Measurements from ENCODE around the gene KCNQ1.

KCNQ1 gene

GRCh38 chr11:2789791-2790567 lies 345.2 kb downstream of the KCNQ1 start:
- no peak for TF ChIP-seq CTCF (IDR thresholded peaks at IDR 0.05; ENCODE audit: low read depth, low read length)
- no peak for DNase-seq (ENCODE audit: extremely low read depth, low read depth)

GRCh38 chr11:2790568-2790921 lies 345.7 kb downstream of the KCNQ1 start:
- DNase-seq (ENCODE audit: extremely low read depth, low read depth): no peak
- TF ChIP-seq CTCF (IDR thresholded peaks at IDR 0.05; ENCODE audit: low read depth, low read length): no peak

GRCh38 chr11:2791139-2791520 lies 346.3 kb downstream of the KCNQ1 start:
- TF ChIP-seq CTCF (IDR thresholded peaks at IDR 0.05; ENCODE audit: low read depth, low read length): no peak

GRCh38 chr11:2791521-2792380 lies 346.9 kb downstream of the KCNQ1 start:
- DNase-seq (ENCODE audit: extremely low read depth, low read depth): no peak

More at GRCh38 chr11:2791139-2791520, 346.3 kb downstream of the KCNQ1 start:
- DNase-seq (ENCODE audit: extremely low read depth, low read depth): no peak

GRCh38 chr11:2792381-2793250 lies 347.8 kb downstream of the KCNQ1 start:
- TF ChIP-seq CTCF (IDR thresholded peaks at IDR 0.05; ENCODE audit: low read depth, low read length): no peak
- DNase-seq (ENCODE audit: extremely low read depth, low read depth): no peak

More at GRCh38 chr11:2791521-2792380, 346.9 kb downstream of the KCNQ1 start:
- TF ChIP-seq CTCF (IDR thresholded peaks at IDR 0.05; ENCODE audit: low read depth, low read length): no peak

- DNase-seq (ENCODE audit: extremely low read depth, low read depth): no peak
- no peak for TF ChIP-seq CTCF (IDR thresholded peaks at IDR 0.05; ENCODE audit: low read depth, low read length)
These were observed 348.9 kb downstream of the KCNQ1 start for GRCh38 chr11:2793701-2794045.
